H1 (cell line): Measurements from ENCODE around the gene CCDC40. TPM values are rescaled to one million over a fixed set of nuclear protein-coding genes. Genes with fewer than 3 reads are reported as not detected.

Source experiments
- CTCF ChIA-PET: fragments of 300-600 bp; sonication (Branson Sonifier 250); formaldehyde crosslinking; loops from one replicate; lab custom pipeline; 2021; ENCODE audit not compliant: partially characterized antibody; lab: Charles Lee
- POLR2A ChIA-PET: fragments of 300-600 bp; sonication (Branson Sonifier 250); formaldehyde crosslinking; loops from one replicate; lab custom pipeline; 2021; ENCODE audit warnings: inconsistent platforms; ENCODE audit not compliant: partially characterized antibody; lab: Charles Lee
- DNase-seq, 2 experiments: peaks; one replicate each; pipeline versions ENCODE4 v3.0.0 to v3.0.0-alpha.2; 2010 to 2022; ENCODE audit warnings: low spot score in 2 of 2, low read depth in 1 of 2, mixed read lengths in 1 of 2
- FAIRE-seq: peaks from 2 replicates; lab custom pipeline; 2011; peaks lifted over from hg19 to GRCh38; lab: Jason Lieb, UNC
- H2AFZ ChIP-seq: 2 replicates; pipeline ENCODE4 v1.8.1; 2012; ENCODE audit warnings: low read length, inconsistent platforms
- H2AK5ac ChIP-seq: 2 replicates; pipeline ENCODE4 v1.6.1; 2013; ENCODE audit warnings: low read depth, low read length
- H2BK120ac ChIP-seq: replicated peaks from 2 replicates; pipeline ENCODE3; 2013; ENCODE audit warnings: low read depth, low read length, inconsistent platforms
- H2BK12ac ChIP-seq: 2 replicates; pipeline ENCODE4 v1.6.1; 2013; ENCODE audit warnings: low read depth, low read length
- H2BK15ac ChIP-seq: 2 replicates; pipeline ENCODE4 v1.6.1; 2013; ENCODE audit warnings: low read length
- H2BK20ac ChIP-seq: 2 replicates; pipeline ENCODE4 v1.6.1; 2013; ENCODE audit warnings: low read length
- H2BK5ac ChIP-seq: 2 replicates; pipeline ENCODE4 v1.6.1; 2013; ENCODE audit warnings: low read depth, low read length
- H3K14ac ChIP-seq: 2 replicates; pipeline ENCODE4 v1.6.1; 2013; ENCODE audit warnings: inconsistent platforms; ENCODE audit not compliant: insufficient read length
- H3K18ac ChIP-seq: 2 replicates; pipeline ENCODE4 v1.6.1; 2013; ENCODE audit warnings: low read length; ENCODE audit errors: extremely low read depth
- H3K23ac ChIP-seq: 2 replicates; pipeline ENCODE4 v1.6.1; 2013; ENCODE audit warnings: inconsistent platforms; ENCODE audit not compliant: insufficient read length
- H3K23me2 ChIP-seq: 2 replicates; pipeline ENCODE4 v1.6.1; 2013; ENCODE audit warnings: low read depth, low read length
- H3K27ac ChIP-seq: 2 replicates; pipeline ENCODE4 v1.6.1; 2011; ENCODE audit warnings: low read depth, low read length, inconsistent platforms
- H3K27me3 ChIP-seq, 4 experiments: replicated peaks in 1 of 4; 1 replicate in 1 of 4; 2 replicates in 3 of 4; pipeline versions ENCODE4 v1.6.1 to v1.8.1; 2011 to 2013; ENCODE audit warnings: low read length in 3 of 4, mild to moderate bottlenecking in 3 of 4, inconsistent platforms in 2 of 4, mixed read lengths in 2 of 4, moderate library complexity in 1 of 4; ENCODE audit not compliant: control insufficient read depth in 3 of 4, insufficient read depth in 3 of 4; ENCODE audit errors: extremely low read depth in 1 of 4
- H3K36me3 ChIP-seq, 4 experiments: 2 replicates each; pipeline versions ENCODE4 v1.6.1 to v1.8.1; 2011 to 2013; ENCODE audit warnings: mild to moderate bottlenecking in 4 of 4, low read length in 3 of 4, moderate library complexity in 2 of 4, control low read depth in 1 of 4, inconsistent platforms in 1 of 4; ENCODE audit not compliant: insufficient read depth in 4 of 4, control insufficient read depth in 2 of 4
- H3K4ac ChIP-seq: replicated peaks from 2 replicates; pipeline ENCODE3; 2013; ENCODE audit warnings: low read length, low read depth, mixed read lengths, inconsistent platforms; ENCODE audit not compliant: insufficient read length
- H3K4me1 ChIP-seq, 4 experiments: replicated peaks in 1 of 4; 1 replicate in 1 of 4; 2 replicates in 3 of 4; pipeline versions ENCODE4 v1.6.1 to v1.8.1; 2011 to 2013; ENCODE audit warnings: low read length in 3 of 4, inconsistent platforms in 2 of 4, mixed read lengths in 1 of 4; ENCODE audit not compliant: insufficient read depth in 4 of 4, control insufficient read depth in 3 of 4
- H3K4me2 ChIP-seq, 2 experiments: 2 replicates each; pipeline versions ENCODE4 v1.6.1 to v1.8.1; 2011 to 2013; ENCODE audit warnings: low read depth in 2 of 2, low read length in 2 of 2, control low read depth in 1 of 2, inconsistent platforms in 1 of 2, mild to moderate bottlenecking in 1 of 2; ENCODE audit not compliant: insufficient read depth in 1 of 2
- H3K4me3 ChIP-seq, 4 experiments: fragments of 200-600, 300-600 bp in 1 of 4; sonication (generic), shearing (Covaris generic), sonication (Bioruptor Twin) in 1 of 4; 2 replicates each; pipeline versions ENCODE4 v1.5.1 to v1.8.1; 2011 to 2016; ENCODE audit warnings: low read length in 4 of 4, low read depth in 3 of 4, control low read depth in 2 of 4, inconsistent platforms in 2 of 4, mild to moderate bottlenecking in 2 of 4, mixed read lengths in 1 of 4, moderate library complexity in 1 of 4; ENCODE audit not compliant: insufficient read depth in 2 of 4; ENCODE audit errors: extremely low read depth in 1 of 4
- H3K56ac ChIP-seq: replicated peaks from 2 replicates; pipeline ENCODE3; 2013; ENCODE audit warnings: low read depth, mild to moderate bottlenecking, mixed read lengths, low read length, inconsistent platforms; ENCODE audit not compliant: insufficient read length
- H3K79me1 ChIP-seq: 2 replicates; pipeline ENCODE4 v1.6.1; 2013; ENCODE audit warnings: low read depth, low read length, control low read depth
- H3K79me2 ChIP-seq, 2 experiments: 2 replicates each; pipeline versions ENCODE4 v1.6.1 to v1.8.1; 2012 to 2013; ENCODE audit warnings: low read length in 2 of 2, mild to moderate bottlenecking in 2 of 2, inconsistent platforms in 1 of 2; ENCODE audit not compliant: insufficient read depth in 2 of 2, control insufficient read depth in 1 of 2
- H3K9ac ChIP-seq, 4 experiments: replicated peaks in 1 of 4; 1 replicate in 1 of 4; 2 replicates in 3 of 4; pipeline versions ENCODE4 v1.6.1 to v1.8.1; 2011 to 2013; ENCODE audit warnings: low read depth in 3 of 4, low read length in 3 of 4, control low read depth in 2 of 4, mild to moderate bottlenecking in 2 of 4, moderate library complexity in 2 of 4, inconsistent platforms in 1 of 4; ENCODE audit errors: extremely low read depth in 1 of 4
- H3K9me3 ChIP-seq, 2 experiments: 2 replicates each; pipeline versions ENCODE4 v1.6.1 to v1.8.1; 2012 to 2013; ENCODE audit warnings: mild to moderate bottlenecking in 2 of 2, moderate library complexity in 2 of 2, control low read depth in 1 of 2, inconsistent platforms in 1 of 2, low read depth in 1 of 2, low read length in 1 of 2, mixed read lengths in 1 of 2; ENCODE audit not compliant: insufficient read depth in 2 of 2
- H4K20me1 ChIP-seq, 2 experiments: replicated peaks in 1 of 2; 2 replicates each; pipeline versions ENCODE3 to v1.8.1; 2011 to 2013; ENCODE audit warnings: inconsistent platforms in 2 of 2, low read length in 2 of 2, mild to moderate bottlenecking in 1 of 2; ENCODE audit not compliant: insufficient read depth in 2 of 2, control insufficient read depth in 1 of 2
- H4K5ac ChIP-seq: 2 replicates; pipeline ENCODE4 v1.6.1; 2013; ENCODE audit warnings: low read length, low read depth, mixed read lengths, inconsistent platforms; ENCODE audit not compliant: insufficient read length
- H4K8ac ChIP-seq: 2 replicates; pipeline ENCODE4 v1.8.0; 2013; ENCODE audit warnings: mild to moderate bottlenecking, moderate library complexity, low read length, inconsistent platforms; ENCODE audit not compliant: insufficient read depth; ENCODE audit errors: extremely low read depth
- H4K91ac ChIP-seq: replicated peaks from 2 replicates; pipeline ENCODE3; 2013; ENCODE audit warnings: low read length, mixed read lengths, inconsistent platforms; ENCODE audit not compliant: insufficient read length
- RXRA ChIP-seq: IDR thresholded peaks from 2 replicates; pipeline ENCODE4 v1.6.1; 2011; ENCODE audit warnings: low read depth, mild to moderate bottlenecking, low read length, moderate library complexity; ENCODE audit not compliant: insufficient read depth
- SIX5 ChIP-seq: IDR thresholded peaks from 2 replicates; pipeline ENCODE4 v1.6.1; 2011; ENCODE audit warnings: mild to moderate bottlenecking, low read depth, low read length
- WGBS, 2 experiments: shearing (Covaris generic) in 1 of 2; methylation state at CpG; one replicate each; pipeline versions ENCODE4 v1.1.6 to v1.1.7; 2013 to 2015; ENCODE audit warnings: low lambda C conversion rate in 2 of 2, mixed read lengths in 2 of 2, inconsistent platforms in 1 of 2, low coverage in 1 of 2, missing lambda C conversion rate in 1 of 2; ENCODE audit not compliant: insufficient replicate concordance in 2 of 2, insufficient coverage in 1 of 2, insufficient read length in 1 of 2; ENCODE audit errors: extremely low coverage in 1 of 2, missing lambda C conversion rate in 1 of 2; 5-methylcytosine and 5-hydroxymethylcytosine counted together
- polyA plus RNA-seq, 7 experiments: library from polyadenylated mRNA; depleted of rRNA in 3 of 7; stranded (reverse) in 5 of 7; unstranded in 2 of 7; fragments of >200 nt in 5 of 7; fragments of 200-250 nt in 2 of 7; gene quantifications; 1 replicate in 5 of 7; 2 replicates in 1 of 7; 4 replicates in 1 of 7; pipeline versions ENCODE4 v1.2.1 to v1.2.3, GENCODE V29; 2011 to 2013; ENCODE audit warnings: missing spikeins in 2 of 7, mixed read lengths in 2 of 7
- total RNA-seq: library from RNA; stranded (reverse); fragmentation: NEBNext Ultra II Directional; extraction: Animal tissue kit (Norgen Biotek cat#: 25700); gene quantifications from 2 replicates; pipeline ENCODE4 v1.2.1, GENCODE V29; 2021

CCDC40 gene
- total and polyA plus RNA-seq, 2 of the 8 experiments (the other 6 are each of a cell fraction or from before 2014, with no cell fraction given): 4.1 to 11.5 TPM

DNA sequence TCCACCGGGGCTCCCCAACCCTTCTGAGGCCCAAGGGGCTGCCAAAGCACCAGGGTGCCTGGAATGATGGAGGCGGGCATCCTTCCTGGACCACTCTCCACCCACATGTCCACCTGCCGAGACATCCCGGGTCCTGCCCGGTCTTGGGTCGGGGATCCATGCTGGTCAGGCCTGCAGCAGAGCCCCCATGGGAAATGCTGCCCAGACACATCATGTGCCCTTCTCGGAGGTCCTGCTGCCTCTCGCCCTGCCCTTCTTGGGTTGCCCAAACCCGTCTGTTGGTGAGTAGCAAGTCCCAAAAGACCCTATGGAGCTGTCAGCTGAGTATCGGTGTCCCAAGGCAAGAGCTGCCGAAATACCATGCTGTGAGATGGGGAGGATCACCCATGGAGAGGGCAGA, 50.2 kb downstream of the CCDC40 start:
- H3K9me3 ChIP-seq: no peaks in the 10 kb centered on the region
- H4K20me1 ChIP-seq: no peaks in the 10 kb centered on the region
- no peaks in the 10 kb centered on the region for H3K79me2 ChIP-seq
- H2BK120ac ChIP-seq: no peak overlapping the region
- no peak overlapping the region; the same call in 1 of the 2 replicates for H4K8ac ChIP-seq
- no peaks in the 10 kb centered on the region for H3K27me3 ChIP-seq
- ChIA-PET POLR2A (interaction anchor here (1.3 to 2.2 kb wide), 3 partner anchors 18 to 38 kb away, joined by 3 to 8 read pairs (median 7); no protein-coding TSS in a partner anchor), CTCF (interaction anchor here (0.6 to 3.3 kb wide), 14 partner anchors 9 to 251 kb away, joined by 3 to 20 read pairs (median 4); partner anchors contain the start of gene GAA)
- WGBS, 2 experiments: 81% methylated on average over 11 of the region's 11 CpGs; no CpG with 5 or more reads in 1 of the 2 experiments
- H3K4me2 ChIP-seq: no peak overlapping the region
- H2BK5ac ChIP-seq: no peak overlapping the region
- H3K56ac ChIP-seq: no peak overlapping the region
- H4K5ac ChIP-seq: no peak overlapping the region
- no peak overlapping the region for H3K4me3 ChIP-seq
- no peak overlapping the region for H3K4ac ChIP-seq
- no peak for DNase-seq
- H3K79me1 ChIP-seq: no peaks in the 10 kb centered on the region
- no peak for TF ChIP-seq SIX5
- no peak for TF ChIP-seq RXRA
- no peak overlapping the region for H3K27ac ChIP-seq
- peaks cover 0 to 4% (median 1%) of the 10 kb centered on the region in 4 experiments; a peak in 4 of 7 replicates for H3K4me1 ChIP-seq
- H3K36me3 ChIP-seq: no peaks in the 10 kb centered on the region
- H2AFZ ChIP-seq: no peak overlapping the region
- no peak overlapping the region for H2AK5ac ChIP-seq
- H2BK20ac ChIP-seq: no peak overlapping the region
- no peak overlapping the region for H4K91ac ChIP-seq
- FAIRE-seq: no peak
- no peak overlapping the region for H3K9ac ChIP-seq
- no peak overlapping the region for H3K14ac ChIP-seq
- no peak overlapping the region for H2BK15ac ChIP-seq
- H3K23me2 ChIP-seq: no peaks in the 10 kb centered on the region
- no peak overlapping the region for H2BK12ac ChIP-seq
- no peak overlapping the region for H3K18ac ChIP-seq
- no peak overlapping the region for H3K23ac ChIP-seq
